Colon (tissue), 2 donors: ENCODE data around the gene RXRA.

Experiments used
- FAIRE-seq: peaks from 2 replicates; lab custom pipeline; 2012; peaks lifted over from hg19 to GRCh38; lab: Jason Lieb, UNC
- donor health status: control.
- donor health status: control.

The RXRA gene

GRCh38 chr9:134475011-134475790 lies 148.9 kb downstream of the RXRA start:
- FAIRE-seq, result no peak

- no peak for FAIRE-seq
These were observed 150.2 kb downstream of the RXRA start for GRCh38 chr9:134476272-134476941.

GRCh38 chr9:134476942-134477335 lies 150.7 kb downstream of the RXRA start:
- FAIRE-seq, result no peak

GRCh38 chr9:134477342-134477925 lies 151.2 kb downstream of the RXRA start:
- FAIRE-seq, result no peak

- FAIRE-seq, result no peak
These were observed 151.7 kb downstream of the RXRA start for GRCh38 chr9:134477927-134478326.

- no peak for FAIRE-seq
These were observed 155.5 kb downstream of the RXRA start for GRCh38 chr9:134481762-134482161.

GRCh38 chr9:134482226-134482625 lies 156.0 kb downstream of the RXRA start:
- no peak for FAIRE-seq

- no peak for FAIRE-seq
These were observed 157.3 kb downstream of the RXRA start for GRCh38 chr9:134483361-134484184.

- no peak for FAIRE-seq
These were observed 158.2 kb downstream of the RXRA start for GRCh38 chr9:134484479-134484878.

- no peak for FAIRE-seq
These were observed 159.4 kb downstream of the RXRA start for GRCh38 chr9:134485653-134486052.

- no peak for FAIRE-seq
These were observed 159.9 kb downstream of the RXRA start for GRCh38 chr9:134486143-134486591.

GRCh38 chr9:134486596-134486995 lies 160.3 kb downstream of the RXRA start:
- FAIRE-seq, result no peak
